Non-pigmented ciliary epithelial cell (primary cell): ENCODE measurements around the gene RAET1G.
"Not testable (repeated sequence)": the region's sequence is repeated elsewhere in the genome, so short reads cannot be mapped to it uniquely, and the experiment has no call there.

Source experiments
- DNase-seq: peaks from one replicate; pipeline ENCODE4 v3.0.0-alpha.2; 2010; ENCODE audit warnings: low read depth

Gene RAET1G

DNA sequence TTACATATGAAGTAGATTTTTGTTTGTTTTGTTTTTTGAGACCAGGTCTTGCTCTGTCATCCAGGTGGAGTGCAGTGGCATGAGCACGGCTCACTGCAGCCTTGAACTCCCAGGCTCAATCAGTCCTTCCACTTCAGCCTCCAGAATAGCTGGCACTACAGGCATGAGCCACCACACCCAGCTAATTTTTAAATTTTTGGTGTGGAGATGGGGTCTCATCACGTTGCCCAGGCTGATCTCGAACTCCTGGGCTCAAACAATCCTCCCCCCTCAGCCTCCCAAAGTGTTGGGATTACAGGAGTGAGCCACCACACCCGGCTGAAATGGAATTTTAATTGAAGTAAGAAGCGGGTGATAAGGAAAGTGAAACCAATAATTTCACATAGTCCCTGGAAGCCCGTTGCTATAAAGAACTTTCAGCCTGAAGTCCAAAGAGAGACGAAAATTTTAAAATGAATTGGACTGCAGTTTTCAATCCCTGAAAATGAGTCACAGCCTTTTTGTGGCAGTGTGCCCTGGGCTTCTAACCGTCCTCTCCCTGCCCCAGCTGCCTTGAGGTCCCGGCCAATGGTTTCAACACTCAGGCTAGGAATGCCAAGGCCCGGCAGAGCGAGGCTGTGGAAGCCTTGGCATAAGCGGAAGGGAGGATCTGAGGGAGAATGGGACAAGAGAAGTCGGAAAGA lies 25.8 kb downstream of the RAET1G start:
- DNase-seq: peak; percentile 22

DNA sequence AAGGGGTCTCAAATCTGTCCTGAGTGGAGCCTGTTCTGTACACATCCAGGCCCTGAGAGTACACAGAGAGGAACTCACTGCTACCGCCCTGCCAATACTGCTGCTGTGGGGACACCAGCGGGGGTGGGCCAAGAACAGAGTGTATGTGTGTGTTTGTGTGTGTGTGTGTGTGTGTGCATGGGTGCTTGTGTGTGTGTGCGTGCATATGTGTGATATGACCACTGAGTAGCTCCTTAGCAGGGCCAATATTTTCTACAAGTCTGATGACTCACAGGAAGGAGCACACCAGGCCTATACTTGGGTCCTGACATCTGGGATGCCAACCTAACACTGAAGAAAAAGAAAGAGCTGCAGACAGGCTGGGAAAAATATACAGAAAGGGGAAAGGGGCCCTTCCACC lies 26.4 kb downstream of the RAET1G start:
- no peak for DNase-seq

DNA sequence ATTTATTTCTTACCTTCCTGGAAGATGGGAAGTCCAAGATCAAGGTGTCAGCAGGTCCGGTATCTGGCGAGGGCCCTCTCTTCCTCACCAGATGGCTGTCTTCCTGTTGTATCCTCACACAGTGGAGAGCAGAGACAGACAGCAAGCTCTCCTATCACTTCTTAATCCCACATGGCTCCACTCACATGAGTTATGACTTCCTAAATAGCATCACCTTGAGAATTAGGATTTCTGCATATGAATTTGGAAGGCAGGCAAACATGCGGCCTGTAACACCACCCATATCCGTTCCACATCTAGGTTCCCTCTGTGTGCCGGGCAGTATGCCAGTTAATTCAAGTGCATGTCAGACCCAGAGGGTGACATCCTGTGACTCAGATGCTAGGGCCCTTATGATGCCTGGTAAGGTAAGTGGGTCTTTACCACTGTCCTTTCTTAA lies 27.1 kb downstream of the RAET1G start:
- no peak for DNase-seq

DNA sequence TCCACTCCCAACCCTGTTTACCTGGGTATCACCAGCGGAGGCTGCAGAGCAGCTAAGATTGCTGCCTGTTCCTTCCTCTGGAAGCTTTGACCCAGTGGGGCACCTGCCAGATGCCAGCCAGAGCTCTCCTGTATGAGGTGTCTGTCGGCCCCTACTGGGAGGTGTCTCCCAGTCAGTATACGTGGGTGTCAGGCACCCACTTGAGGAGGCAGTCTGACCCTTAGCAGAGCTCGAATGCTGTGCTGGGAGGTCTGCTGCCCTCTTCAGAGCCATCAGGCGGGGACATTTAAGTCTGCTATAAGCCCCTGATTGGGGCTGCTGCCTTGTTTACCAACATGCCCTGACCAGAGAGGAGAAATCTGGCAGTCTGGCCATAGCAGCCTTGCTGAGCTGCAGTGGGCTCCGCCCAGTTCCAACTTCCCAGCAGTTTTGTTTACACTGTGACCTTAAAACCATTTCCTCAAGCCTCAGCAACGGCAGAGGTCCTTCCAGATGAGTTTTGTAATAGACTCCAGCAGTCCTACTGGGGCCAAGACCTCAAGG lies 27.8 kb downstream of the RAET1G start:
- no peak for DNase-seq

DNA sequence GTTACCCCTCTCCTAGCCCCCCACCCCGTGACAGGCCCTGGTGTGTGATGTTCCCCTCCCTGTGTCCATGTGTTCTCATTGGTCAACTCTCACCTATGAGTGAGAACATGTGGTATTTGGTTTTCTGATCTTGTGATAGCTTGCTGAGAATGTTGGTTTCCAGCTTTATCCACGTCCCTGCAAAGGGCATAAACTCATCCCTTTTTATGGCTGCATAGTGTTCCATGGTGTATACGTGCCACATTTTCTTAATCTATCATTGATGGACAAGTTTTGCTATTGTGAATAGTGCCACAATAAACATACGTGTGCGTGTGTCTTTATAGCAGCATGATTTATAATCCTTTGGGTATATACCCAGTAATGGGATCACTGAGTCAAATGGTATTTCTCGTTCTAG lies 31.1 kb downstream of the RAET1G start:
- DNase-seq: not testable (repeated sequence)

DNA sequence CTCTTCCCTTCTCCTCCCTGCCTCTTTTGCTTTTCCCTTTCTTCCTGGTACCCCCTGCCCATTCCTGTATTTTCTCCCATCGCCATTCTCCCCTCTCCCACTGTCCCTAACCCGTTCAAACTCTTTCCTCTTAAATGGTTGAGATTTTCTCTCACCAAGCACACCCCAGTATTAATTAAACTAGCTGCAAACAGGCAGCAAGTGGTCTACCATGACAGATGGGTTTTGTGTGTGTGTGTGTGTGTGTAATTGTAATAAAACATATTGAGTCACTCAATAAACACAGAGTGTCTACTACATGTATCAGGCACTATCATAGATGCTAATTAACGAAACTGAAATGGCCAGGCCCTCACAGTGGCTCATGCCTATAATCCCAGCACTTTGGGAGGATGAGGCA lies 31.7 kb downstream of the RAET1G start:
- no peak for DNase-seq

DNA sequence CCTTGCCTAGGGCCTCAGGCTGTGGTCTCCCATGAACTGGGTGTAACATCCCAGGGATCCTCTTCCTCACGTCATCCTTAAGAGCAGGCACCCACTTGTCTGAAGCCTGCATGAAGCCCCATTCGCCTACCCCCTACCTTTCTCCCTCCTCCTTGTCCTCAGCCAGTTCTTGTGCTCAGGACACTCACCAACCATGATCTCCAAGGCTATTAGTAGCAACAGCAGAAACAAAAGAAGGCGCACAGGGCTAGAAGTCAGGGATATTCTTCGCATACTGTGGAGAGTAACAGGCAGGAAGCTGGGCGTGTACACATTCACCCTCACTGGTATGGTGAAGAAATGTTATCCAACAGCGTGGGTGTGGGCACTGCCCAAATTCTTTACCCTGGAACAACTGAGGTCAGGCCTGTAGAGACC lies 32.3 kb downstream of the RAET1G start:
- DNase-seq: no peak

DNA sequence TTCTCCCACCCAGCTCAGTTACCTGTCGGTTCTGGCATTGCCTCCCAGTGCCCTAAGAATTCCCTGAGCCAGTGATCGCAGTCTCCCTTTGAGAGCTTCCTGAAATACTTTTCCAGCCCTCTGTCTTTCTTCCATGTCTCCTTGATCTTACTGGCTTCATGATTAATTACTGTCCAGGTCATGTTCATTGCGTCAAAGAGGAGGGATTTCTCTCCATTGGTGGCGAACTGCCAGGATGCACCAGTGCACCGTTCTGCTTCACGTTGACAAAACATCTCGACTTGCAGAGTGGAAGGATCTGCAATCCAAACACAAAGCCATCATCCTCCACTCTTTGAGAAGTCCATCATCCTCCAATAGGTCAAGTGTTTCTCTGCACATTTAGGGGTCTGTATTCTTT lies 33.6 kb downstream of the RAET1G start:
- no peak for DNase-seq

DNA sequence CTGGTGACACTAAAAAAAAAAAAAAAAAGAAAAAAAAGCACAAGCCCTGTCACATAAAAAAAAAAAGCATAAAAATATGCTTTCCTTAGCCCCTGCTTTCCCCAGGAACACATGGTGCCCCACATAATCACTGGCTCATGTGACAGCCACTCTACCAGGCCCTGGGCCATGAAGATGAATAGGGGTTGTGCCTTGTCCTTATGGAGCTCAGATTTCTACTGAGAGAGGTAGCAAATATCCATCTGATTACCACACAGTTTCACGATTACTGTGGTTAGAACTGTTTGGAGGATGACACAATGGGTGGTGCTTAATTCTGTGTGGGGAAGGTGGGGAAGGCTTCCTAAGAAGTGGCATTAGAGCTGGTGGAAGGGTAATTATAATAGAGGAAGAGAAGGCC lies 34.3 kb downstream of the RAET1G start:
- no peak for DNase-seq

DNA sequence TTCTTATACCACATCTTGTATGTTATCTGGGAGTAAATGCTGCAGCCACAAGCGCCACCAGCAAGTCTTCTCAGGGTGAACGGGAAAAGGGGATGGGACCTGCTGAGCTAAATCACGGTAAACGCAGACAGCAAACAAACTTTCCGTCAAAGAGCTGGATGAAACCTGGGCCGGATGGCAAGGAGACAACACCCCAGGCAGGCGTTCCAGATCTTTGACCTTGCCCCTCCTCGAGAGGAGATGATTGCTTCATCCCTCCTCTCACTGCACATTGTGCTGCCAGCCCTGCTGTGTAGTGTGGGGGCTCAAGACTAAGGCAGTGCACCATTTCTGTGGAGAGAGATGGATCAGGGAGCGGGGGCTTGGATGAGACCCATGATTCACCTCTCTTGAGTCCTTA lies 34.8 kb downstream of the RAET1G start:
- no peak for DNase-seq

DNA sequence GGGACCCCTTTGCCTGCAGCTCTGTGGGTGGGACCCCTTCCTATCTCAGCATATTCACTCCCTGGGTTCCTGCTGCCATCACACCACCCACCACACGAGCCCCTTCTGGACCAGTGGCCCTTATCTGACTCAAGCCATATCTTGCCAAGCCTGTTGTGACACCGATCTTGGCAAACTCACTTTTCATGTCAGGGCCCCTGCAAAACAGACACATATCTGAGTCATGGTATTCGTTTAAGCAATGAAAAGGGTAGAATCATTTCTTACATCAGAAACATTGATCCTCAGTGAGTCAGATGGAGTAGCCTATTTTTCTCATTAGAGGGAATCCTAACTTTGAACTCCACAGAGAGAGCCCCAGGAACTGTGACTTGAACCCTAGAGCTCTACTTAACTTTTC lies 35.6 kb downstream of the RAET1G start:
- DNase-seq: no peak

DNA sequence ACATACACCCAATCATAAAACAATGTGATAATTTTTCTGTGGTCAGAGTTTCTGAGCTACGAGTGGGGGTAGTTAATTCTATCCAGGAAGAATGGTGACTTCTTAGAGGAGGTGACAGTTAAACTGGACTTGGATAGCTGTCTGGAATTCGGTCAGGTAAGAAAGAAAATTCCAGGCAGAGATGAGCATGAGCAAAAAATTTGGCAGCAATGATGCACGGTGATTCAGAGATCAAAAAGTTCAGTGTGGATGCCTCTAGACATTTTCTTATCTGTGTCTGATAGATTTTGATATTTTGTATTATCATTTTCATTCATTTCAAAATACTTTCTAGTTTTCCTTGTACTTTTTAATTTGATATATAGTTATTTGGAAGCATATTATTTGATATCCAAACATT lies 37.0 kb downstream of the RAET1G start:
- DNase-seq: no peak

DNA sequence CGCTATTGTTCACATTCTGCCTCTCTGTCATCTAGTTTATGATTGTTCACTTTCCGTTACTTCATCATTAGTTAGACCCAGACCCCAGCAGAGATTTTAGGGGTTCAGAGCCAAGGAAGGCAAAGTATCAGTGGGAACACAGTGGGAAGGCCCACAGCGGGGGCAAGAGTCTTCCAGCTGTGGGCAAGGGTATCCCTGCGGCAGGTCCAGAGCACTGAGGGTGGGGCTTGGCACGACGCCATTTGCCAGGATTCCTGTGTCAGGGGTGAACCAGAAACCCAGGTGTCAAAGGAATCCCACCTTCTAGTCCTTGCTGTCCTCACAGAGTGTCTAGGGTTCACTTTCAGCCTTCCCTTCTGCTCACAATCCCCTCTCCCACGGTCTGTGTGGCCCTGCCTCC lies 38.3 kb downstream of the RAET1G start:
- no peak for DNase-seq

DNA sequence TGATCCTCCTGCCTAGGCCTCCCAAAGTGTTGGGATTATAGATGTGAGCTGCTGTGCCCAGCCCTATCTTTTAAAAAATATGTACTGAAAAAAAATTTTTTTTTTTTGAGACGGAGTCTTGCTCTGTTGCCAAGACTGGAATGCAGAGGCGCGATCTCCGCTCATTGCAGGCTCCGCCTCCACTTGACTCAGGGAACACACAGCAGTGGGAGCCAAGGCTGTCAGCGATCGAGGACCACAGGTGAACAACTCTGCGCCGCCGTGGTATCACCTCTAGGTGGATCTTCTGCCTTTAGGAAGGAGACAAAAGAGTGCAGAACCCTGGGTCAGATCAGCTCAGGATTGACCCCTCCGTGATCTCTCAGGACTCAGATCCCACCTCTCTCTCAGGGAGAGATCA lies 38.7 kb downstream of the RAET1G start:
- no peak for DNase-seq

DNA sequence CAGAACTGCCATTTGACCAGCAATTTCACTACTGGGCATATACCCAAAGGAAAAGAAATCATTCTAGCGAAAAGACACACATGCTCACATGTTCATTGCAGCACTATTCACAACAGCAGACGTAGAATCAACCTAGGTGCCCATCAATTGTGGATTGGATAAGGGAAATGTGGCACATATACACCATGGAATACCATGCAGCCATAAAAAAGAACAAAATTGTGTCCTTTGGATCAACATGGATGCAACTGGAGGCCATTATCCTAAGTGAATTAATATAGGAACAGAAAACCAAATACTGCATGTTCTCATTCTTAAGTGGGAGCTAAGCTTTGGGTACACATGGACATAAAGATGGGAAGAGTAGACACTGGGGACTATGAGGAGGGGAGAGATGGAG lies 41.1 kb downstream of the RAET1G start:
- DNase-seq: no peak

DNA sequence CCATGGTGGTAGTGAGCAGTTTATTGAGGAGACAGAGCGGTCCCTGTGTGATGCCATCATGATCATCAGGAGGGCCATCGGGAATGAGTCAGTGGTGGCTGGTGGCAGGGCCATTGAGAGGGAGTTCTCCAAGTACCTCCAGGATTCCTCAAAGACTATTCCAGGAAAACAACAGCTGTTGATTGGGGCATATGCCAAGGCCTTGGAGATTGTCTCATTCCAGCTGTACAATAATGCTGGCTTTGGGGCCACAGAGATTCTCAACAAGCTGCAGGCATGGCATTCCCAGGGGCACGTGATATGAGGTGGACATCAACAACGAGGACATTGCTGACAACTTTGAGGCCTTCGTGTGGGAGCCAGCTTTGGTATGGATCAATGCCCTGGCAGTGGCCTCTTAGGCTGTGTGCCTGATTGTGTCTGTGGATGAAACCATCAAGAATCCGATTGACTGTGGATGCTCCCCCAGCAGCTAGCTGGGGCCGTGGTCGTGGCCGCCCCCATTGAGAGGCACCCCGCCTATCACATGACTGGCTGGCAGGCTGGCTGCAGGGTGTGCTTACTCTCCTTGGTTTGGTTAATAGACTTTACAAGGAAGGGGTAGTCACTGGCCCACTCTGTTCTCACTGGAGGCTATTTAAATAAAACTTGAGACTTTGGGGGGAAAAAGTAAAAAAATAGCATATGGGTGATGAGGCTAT lies 41.7 kb downstream of the RAET1G start:
- no peak for DNase-seq

DNA sequence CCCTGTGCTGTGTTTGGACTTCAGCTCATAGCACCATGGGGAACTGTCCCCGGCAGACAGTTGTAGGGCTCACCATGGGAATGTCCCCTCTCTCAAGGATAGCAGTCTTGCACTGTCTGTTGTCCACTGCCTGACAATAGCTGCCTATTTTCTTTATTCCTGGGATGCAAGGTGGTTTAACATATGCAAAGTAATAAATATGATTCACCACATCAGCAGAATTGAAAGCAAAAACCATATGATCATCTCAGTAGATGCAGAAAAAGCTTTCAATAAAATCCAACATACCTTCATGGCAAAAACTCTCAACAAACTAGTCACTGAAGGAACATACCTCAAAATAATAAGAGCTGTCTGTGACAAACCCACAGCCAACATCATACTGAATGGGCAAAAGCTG lies 45.3 kb downstream of the RAET1G start:
- DNase-seq: no peak

DNA sequence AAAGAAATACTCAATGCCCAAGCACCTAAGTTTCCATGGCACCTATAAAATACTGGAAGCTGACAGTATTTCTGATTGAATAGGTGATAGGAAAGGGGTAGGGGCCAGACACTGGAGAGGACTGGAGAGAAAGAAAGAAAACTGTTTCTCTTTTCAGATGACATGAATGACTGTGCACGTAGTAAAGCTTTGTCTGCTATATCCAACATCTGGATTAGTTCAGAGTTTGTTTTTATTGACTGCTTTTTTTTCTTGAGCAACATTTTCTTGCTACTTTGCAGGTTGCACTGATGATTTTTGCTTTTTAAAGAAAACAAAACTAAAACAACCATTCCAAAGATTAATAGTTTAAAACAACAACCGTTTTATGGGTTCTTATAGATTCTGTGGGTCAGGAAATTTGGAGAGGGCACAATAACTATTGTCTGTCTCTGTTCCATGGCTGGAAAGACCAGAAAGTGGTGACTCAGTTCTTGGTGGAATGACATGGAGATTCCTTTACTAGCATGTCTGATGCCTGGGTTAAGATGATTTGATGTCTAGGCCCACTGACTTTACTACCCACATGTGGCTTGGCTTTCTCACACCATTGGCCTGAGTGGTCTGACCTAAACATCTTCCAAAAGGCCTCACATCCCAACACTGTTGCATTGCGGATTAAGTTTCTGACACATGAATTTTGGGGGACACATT lies 46.5 kb downstream of the RAET1G start:
- no peak for DNase-seq

DNA sequence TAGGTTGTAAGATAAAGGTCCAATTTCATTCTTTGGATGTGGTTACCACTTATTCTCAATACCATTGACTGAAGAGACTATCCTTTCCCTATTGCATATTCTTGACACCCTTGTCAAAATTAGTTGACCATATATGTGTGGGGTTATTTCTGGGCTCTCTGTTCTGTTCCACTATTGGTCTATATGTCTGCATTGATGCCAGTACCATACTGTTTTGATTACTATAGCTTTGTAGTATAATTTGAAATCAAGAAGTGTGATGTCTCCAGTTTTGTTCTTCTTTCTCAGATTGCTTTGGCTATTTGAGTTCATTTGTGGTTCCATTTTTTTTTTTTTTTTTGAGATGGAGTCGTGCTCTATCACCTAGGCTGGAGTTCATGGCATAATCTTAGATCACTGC lies 50.7 kb downstream of the RAET1G start:
- DNase-seq: no peak

DNA sequence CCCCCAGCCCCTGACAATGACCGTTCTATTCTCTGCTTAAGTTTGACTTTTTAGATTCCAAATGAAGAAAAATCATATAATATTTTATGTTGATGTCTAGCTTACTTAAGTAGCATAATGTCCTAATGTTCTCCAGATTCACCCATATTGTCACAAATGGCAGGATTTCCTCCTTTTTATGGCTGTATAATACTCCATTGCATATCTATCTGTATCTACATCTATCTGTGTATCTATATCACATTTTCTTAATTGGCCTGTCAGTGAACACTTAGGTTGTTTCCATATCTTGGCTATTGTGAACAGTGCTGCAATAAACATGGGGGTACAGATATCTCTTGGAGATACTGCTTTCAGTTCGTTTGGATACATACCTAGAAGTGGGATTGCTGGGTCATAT lies 51.7 kb downstream of the RAET1G start:
- DNase-seq: no peak

DNA sequence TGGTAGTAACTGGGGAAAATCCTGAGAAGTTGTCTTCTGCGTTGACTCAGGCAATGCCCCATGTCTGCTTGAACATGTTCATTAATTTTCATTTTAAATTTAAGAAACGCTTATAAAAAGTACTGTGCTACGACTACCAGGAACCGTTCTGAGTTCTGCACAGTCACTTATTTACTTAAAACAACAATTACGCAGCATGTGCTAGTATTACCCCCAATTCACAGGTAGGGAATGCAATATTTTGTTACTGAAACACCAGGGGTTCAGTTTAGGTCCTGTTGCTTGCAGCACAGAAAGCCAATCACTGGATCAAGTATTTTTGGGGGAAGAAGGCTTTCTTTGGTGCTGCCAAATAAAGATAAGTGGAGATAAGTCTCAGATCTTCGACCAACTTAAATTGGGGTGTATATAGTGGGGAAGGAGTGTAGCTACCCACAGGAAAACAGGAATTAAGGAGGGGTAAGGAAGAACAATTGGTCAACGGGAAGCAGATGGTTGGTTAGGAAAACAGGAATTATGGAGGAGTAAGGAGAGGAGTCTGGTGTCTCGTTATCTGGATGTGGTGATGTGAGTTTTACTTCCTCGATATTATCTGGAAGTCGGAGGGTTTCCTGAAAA lies 53.5 kb downstream of the RAET1G start:
- DNase-seq: no peak

DNA sequence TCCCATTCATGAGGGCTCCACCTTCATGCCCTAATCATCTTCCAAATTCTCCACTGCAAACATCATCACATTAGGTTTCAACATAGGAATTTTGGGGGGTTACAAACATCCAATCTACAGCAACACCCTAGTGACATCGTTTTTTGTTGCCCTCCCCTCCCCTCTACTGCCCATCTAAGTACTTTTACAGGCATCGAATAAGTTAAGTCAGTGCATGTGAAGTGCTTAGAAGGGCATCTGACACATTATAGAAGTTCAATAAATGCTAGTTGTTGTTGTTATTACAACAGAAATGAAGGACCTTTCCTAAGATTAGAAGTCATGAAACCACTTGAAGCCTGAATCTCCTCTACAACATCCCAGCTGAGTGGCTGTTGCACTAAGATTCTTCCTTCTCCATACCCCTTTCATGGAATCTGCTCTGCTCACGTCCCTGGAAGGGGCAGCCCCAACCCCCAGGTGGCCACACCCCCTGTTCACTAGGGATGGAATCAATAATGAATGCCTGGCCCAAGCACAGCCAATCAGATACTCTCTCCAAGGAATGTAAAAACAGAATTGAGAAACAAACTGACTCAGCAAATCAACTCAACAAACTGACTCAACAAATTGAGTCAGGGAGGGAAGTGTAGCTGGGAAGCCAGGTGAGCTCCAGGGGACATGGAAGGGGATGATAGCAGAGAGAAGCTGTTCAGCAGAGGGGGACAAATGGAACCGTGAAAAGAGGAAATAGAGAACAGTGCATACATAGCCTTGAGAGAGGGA lies 54.9 kb downstream of the RAET1G start:
- no peak for DNase-seq
